ENCODE results near the gene PRKAR2A.
"Not testable (repeated sequence)": the region's sequence is repeated elsewhere in the genome, so short reads cannot be mapped to it uniquely, and the experiment has no call there.

PRKAR2A gene

GRCh38 chr3:48845170-48845569, 2.5 kb downstream of the PRKAR2A start:
- no peaks in the 10 kb centered on the region for H3K9me3 ChIP-seq (ENCODE audit: control insufficient read depth, low read length)
- H3K36me3 ChIP-seq (ENCODE audit: control insufficient read depth, insufficient read depth, low read length) = no peaks in the 10 kb centered on the region
- no peak overlapping the region for H3K4me3 ChIP-seq (ENCODE audit: insufficient read depth, low read depth, low read length)
- H3K27ac ChIP-seq (ENCODE audit: insufficient read depth, low read depth, low read length, poor library complexity, severe bottlenecking) = no peak overlapping the region
- H3K4me1 ChIP-seq (ENCODE audit: control insufficient read depth, insufficient read depth, low read length) = peaks cover 4% of the 10 kb centered on the region
- H3K27me3 ChIP-seq (ENCODE audit: control insufficient read depth, insufficient read depth, low read length, poor library complexity, severe bottlenecking) = peaks cover 19% of the 10 kb centered on the region
- 65 to 75% methylated on average over 2 of the region's 2 CpGs for WGBS, 2 experiments

GRCh38 chr3:48837163-48837562, 10.5 kb downstream of the PRKAR2A start:
- Histone ChIP-seq H3K4me1 (ENCODE audit: control insufficient read depth, insufficient read depth, low read length) (no peaks in the 10 kb centered on the region), H3K27ac (ENCODE audit: insufficient read depth, low read depth, low read length, poor library complexity, severe bottlenecking) (no peak overlapping the region), H3K36me3 (ENCODE audit: control insufficient read depth, insufficient read depth, low read length) (no peaks in the 10 kb centered on the region), H3K27me3 (ENCODE audit: control insufficient read depth, insufficient read depth, low read length, poor library complexity, severe bottlenecking) (no peaks in the 10 kb centered on the region), H3K9me3 (ENCODE audit: control insufficient read depth, low read length) (no peaks in the 10 kb centered on the region), H3K4me3 (ENCODE audit: insufficient read depth, low read depth, low read length) (no peak overlapping the region)
- 82 to 98% methylated on average over 2 of the region's 2 CpGs for WGBS, 2 experiments

- Histone ChIP-seq H3K4me1 (ENCODE audit: control insufficient read depth, insufficient read depth, low read length) (no peaks in the 10 kb centered on the region), H3K27ac (ENCODE audit: insufficient read depth, low read depth, low read length, poor library complexity, severe bottlenecking) (no peak overlapping the region), H3K4me3 (ENCODE audit: insufficient read depth, low read depth, low read length) (no peak overlapping the region), H3K9me3 (ENCODE audit: control insufficient read depth, low read length) (no peaks in the 10 kb centered on the region), H3K27me3 (ENCODE audit: control insufficient read depth, insufficient read depth, low read length, poor library complexity, severe bottlenecking) (no peaks in the 10 kb centered on the region), H3K36me3 (ENCODE audit: control insufficient read depth, insufficient read depth, low read length) (no peaks in the 10 kb centered on the region)
- 88 to 90% methylated on average over 11 of the region's 11 CpGs for WGBS, 2 experiments
These were observed 11.9 kb downstream of the PRKAR2A start for GRCh38 chr3:48835650-48836366.

GRCh38 chr3:48832684-48833083, 15.0 kb downstream of the PRKAR2A start:
- H3K4me3 ChIP-seq (ENCODE audit: insufficient read depth, low read depth, low read length) = no peak overlapping the region
- H3K9me3 ChIP-seq (ENCODE audit: control insufficient read depth, low read length) = no peaks in the 10 kb centered on the region
- no peaks in the 10 kb centered on the region for H3K36me3 ChIP-seq (ENCODE audit: control insufficient read depth, insufficient read depth, low read length)
- no peaks in the 10 kb centered on the region for H3K4me1 ChIP-seq (ENCODE audit: control insufficient read depth, insufficient read depth, low read length)
- H3K27me3 ChIP-seq (ENCODE audit: control insufficient read depth, insufficient read depth, low read length, poor library complexity, severe bottlenecking) = no peaks in the 10 kb centered on the region
- H3K27ac ChIP-seq (ENCODE audit: insufficient read depth, low read depth, low read length, poor library complexity, severe bottlenecking) = no peak overlapping the region

- Histone ChIP-seq H3K36me3 (ENCODE audit: control insufficient read depth, insufficient read depth, low read length) (no peaks in the 10 kb centered on the region), H3K4me1 (ENCODE audit: control insufficient read depth, insufficient read depth, low read length) (no peaks in the 10 kb centered on the region), H3K27me3 (ENCODE audit: control insufficient read depth, insufficient read depth, low read length, poor library complexity, severe bottlenecking) (no peaks in the 10 kb centered on the region), H3K4me3 (ENCODE audit: insufficient read depth, low read depth, low read length) (no peak overlapping the region), H3K9me3 (ENCODE audit: control insufficient read depth, low read length) (no peaks in the 10 kb centered on the region), H3K27ac (ENCODE audit: insufficient read depth, low read depth, low read length, poor library complexity, severe bottlenecking) (no peak overlapping the region)
- WGBS, 2 experiments = 94 to 96% methylated on average over 5 of the region's 6 CpGs
These were observed 17.0 kb downstream of the PRKAR2A start for GRCh38 chr3:48830715-48831114.

- not testable (repeated sequence) for H3K9me3 ChIP-seq (ENCODE audit: control insufficient read depth, low read length); H3K4me3 ChIP-seq (ENCODE audit: insufficient read depth, low read depth, low read length); H3K36me3 ChIP-seq (ENCODE audit: control insufficient read depth, insufficient read depth, low read length); H3K27ac ChIP-seq (ENCODE audit: insufficient read depth, low read depth, low read length, poor library complexity, severe bottlenecking); H3K27me3 ChIP-seq (ENCODE audit: control insufficient read depth, insufficient read depth, low read length, poor library complexity, severe bottlenecking); H3K4me1 ChIP-seq (ENCODE audit: control insufficient read depth, insufficient read depth, low read length)
- 90 to 100% methylated on average over 1 to 2 of the region's 11 CpGs for WGBS, 2 experiments
These were observed 18.1 kb downstream of the PRKAR2A start for GRCh38 chr3:48829525-48829924.

GRCh38 chr3:48827874-48828273, 19.8 kb downstream of the PRKAR2A start:
- 93 to 95% methylated on average over 10 of the region's 10 CpGs for WGBS, 2 experiments

GRCh38 chr3:48826451-48826850, 21.2 kb downstream of the PRKAR2A start:
- H3K27ac ChIP-seq (ENCODE audit: insufficient read depth, low read depth, low read length, poor library complexity, severe bottlenecking) = no peak overlapping the region
- H3K9me3 ChIP-seq (ENCODE audit: control insufficient read depth, low read length) = no peaks in the 10 kb centered on the region
- no peaks in the 10 kb centered on the region for H3K27me3 ChIP-seq (ENCODE audit: control insufficient read depth, insufficient read depth, low read length, poor library complexity, severe bottlenecking)
- H3K4me3 ChIP-seq (ENCODE audit: insufficient read depth, low read depth, low read length) = no peak overlapping the region
- no peaks in the 10 kb centered on the region for H3K36me3 ChIP-seq (ENCODE audit: control insufficient read depth, insufficient read depth, low read length)
- no peaks in the 10 kb centered on the region for H3K4me1 ChIP-seq (ENCODE audit: control insufficient read depth, insufficient read depth, low read length)
- WGBS, 2 experiments = 88 to 93% methylated on average over 2 of the region's 2 CpGs

More at GRCh38 chr3:48827874-48828273, 19.8 kb downstream of the PRKAR2A start:
- H3K27ac ChIP-seq (ENCODE audit: insufficient read depth, low read depth, low read length, poor library complexity, severe bottlenecking); H3K36me3 ChIP-seq (ENCODE audit: control insufficient read depth, insufficient read depth, low read length); H3K4me1 ChIP-seq (ENCODE audit: control insufficient read depth, insufficient read depth, low read length); H3K4me3 ChIP-seq (ENCODE audit: insufficient read depth, low read depth, low read length); H3K27me3 ChIP-seq (ENCODE audit: control insufficient read depth, insufficient read depth, low read length, poor library complexity, severe bottlenecking); H3K9me3 ChIP-seq (ENCODE audit: control insufficient read depth, low read length): not testable (repeated sequence)

GRCh38 chr3:48820612-48821324, 26.9 kb downstream of the PRKAR2A start:
- Histone ChIP-seq H3K27ac (ENCODE audit: insufficient read depth, low read depth, low read length, poor library complexity, severe bottlenecking) (no peak overlapping the region), H3K27me3 (ENCODE audit: control insufficient read depth, insufficient read depth, low read length, poor library complexity, severe bottlenecking) (no peaks in the 10 kb centered on the region), H3K4me1 (ENCODE audit: control insufficient read depth, insufficient read depth, low read length) (no peaks in the 10 kb centered on the region), H3K36me3 (ENCODE audit: control insufficient read depth, insufficient read depth, low read length) (no peaks in the 10 kb centered on the region), H3K4me3 (ENCODE audit: insufficient read depth, low read depth, low read length) (no peak overlapping the region), H3K9me3 (ENCODE audit: control insufficient read depth, low read length) (no peaks in the 10 kb centered on the region)
- WGBS, 2 experiments = 83 to 93% methylated on average over 2 of the region's 2 CpGs

- Histone ChIP-seq H3K4me3 (ENCODE audit: insufficient read depth, low read depth, low read length) (no peak overlapping the region), H3K36me3 (ENCODE audit: control insufficient read depth, insufficient read depth, low read length) (no peaks in the 10 kb centered on the region), H3K4me1 (ENCODE audit: control insufficient read depth, insufficient read depth, low read length) (no peaks in the 10 kb centered on the region), H3K27me3 (ENCODE audit: control insufficient read depth, insufficient read depth, low read length, poor library complexity, severe bottlenecking) (no peaks in the 10 kb centered on the region), H3K27ac (ENCODE audit: insufficient read depth, low read depth, low read length, poor library complexity, severe bottlenecking) (no peak overlapping the region), H3K9me3 (ENCODE audit: control insufficient read depth, low read length) (no peaks in the 10 kb centered on the region)
- 94 to 96% methylated on average over 7 of the region's 7 CpGs for WGBS, 2 experiments
These were observed 28.1 kb downstream of the PRKAR2A start for GRCh38 chr3:48819234-48820221.
